HG03025 (cell line): Measurements from ENCODE around the gene MRPS18A.
"Not testable (repeated sequence)": the region's sequence is repeated elsewhere in the genome, so short reads cannot be mapped to it uniquely, and the experiment has no call there.

ENCODE experiments used
- ATAC-seq: cut with Tn5 transposase; IDR thresholded peaks from one replicate; pipeline ENCODE4 v1.9.1; 2021; ENCODE audit warnings: mild to moderate bottlenecking, moderate library complexity; ENCODE audit not compliant: unreplicated experiment, low FRiP score

The MRPS18A gene

DNA sequence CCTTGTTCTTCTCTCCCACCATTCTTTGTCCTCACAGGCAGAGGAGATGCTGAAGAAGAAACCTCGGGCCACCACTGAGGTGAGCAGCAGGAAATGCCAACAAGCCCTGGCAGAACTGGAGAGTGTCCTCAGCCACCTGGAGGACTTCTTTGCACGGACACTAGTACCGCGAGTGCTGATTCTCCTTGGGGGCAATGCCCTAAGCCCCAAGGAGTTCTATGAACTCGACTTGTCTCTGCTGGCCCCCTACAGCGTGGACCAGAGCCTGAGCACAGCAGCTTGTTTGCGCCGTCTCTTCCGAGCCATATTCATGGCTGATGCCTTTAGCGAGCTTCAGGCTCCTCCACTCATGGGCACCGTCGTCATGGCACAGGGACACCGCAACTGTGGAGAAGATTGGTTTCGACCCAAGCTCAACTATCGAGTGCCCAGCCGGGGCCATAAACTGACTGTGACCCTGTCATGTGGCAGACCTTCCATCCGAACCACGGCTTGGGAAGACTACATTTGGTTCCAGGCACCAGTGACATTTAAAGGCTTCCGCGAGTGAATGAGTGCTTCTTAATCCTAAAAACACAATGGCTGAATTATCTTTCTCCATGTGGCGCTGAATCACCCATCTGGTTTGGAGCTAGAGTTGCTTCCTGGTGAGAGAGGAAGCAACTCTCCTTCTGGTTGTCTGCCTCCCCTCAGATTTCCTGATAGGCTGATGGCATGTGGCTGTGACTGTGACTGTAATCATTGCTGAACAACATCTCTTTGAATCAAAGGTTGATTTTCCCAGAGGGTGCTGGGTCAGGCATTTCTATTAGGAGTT is 47.4 kb downstream of the MRPS18A start:
- no peak for ATAC-seq

DNA sequence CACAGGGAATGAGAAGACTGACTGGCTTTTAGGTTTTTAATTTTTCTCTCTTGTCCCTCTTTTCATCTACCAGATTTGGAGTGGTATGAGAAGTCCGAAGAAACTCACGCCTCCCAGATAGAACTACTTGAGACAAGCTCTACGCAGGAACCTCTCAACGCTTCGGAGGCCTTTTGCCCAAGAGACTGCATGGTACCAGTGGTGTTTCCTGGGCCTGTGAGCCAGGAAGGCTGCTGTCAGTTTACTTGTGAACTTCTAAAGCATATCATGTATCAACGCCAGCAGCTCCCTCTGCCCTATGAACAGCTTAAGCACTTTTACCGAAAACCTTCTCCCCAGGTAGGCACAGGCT is 51.3 kb downstream of the MRPS18A start:
- ATAC-seq = no peak

DNA sequence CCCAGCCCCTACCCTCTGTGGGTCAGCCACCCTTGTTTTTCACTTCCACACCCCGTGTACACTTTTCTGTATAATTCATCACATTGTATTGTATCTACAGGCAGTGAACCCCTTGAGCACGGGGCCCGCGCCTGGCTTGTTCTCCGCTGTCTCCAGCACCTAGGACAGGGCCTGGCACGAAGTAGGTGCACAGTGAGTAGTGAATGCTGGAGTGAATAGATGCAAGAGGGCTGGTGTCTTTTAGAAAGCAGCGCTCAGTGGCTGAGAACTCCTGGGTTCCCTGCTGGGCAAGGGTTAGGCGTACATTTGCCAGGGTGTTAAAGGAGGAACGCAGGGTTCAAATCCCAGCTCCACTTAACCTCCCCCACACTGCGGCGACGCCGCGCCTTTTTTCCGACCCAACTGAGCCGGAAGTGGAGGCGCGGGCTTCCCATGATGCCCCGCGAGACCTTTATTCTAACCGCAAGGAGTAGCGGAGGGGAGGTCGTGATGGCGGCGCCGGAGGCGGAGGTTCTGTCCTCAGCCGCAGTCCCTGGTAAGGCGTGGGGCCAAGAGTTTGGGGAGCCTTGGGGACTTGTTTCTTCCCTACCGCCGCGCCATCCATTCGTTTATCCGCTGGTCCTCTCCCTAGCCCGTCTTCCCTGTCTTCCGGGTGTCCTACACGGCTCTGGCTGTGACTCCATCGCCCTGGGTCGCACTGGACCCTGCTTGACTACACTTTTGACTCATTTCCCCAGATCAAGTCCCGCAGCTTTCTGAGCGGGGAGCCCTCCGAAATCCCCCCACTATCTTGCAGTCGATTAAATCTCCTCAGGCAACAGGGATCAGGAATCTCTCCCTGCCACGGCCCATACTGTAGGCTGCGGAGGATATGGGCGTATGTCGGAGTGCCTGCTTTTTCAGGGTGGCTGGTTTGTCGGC is 51.9 kb downstream of the MRPS18A start, which contains the start of gene MAD2L1BP:
Gene MAD2L1BP, plus strand, starts transcription at position 454 of the 921 bp plus-strand sequence. Its CDS starts 36 bp downstream, at position 490.
- peak; percentile 78 for ATAC-seq

DNA sequence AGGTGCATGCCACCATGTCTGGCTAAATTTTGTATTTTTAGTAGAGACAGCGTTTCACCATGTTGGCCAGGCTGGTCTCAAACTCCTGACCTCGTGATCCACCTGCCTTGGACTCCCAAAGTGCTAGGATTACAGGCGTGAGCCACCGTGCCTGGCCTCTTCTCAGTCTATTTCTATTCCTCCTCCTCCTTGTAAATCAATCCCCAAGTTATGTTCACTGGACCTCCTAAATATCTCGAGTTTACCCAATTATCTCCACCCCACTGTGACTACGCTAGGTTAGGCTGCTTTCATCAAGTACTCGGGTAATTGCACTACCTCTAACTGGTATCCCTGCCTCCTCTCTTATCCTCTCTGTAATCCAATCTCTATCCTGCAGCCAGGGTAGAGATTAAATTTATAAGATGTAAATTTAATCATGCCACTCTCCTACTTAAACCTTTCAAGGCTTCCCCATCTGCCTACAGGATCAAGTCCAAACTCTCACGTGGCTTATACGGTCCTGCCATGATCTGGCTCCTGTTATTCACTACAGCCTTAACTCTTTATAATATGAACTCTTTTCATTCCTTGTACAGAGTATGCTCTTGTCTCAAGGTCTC is 52.8 kb downstream of the MRPS18A start:
- no peak for ATAC-seq

DNA sequence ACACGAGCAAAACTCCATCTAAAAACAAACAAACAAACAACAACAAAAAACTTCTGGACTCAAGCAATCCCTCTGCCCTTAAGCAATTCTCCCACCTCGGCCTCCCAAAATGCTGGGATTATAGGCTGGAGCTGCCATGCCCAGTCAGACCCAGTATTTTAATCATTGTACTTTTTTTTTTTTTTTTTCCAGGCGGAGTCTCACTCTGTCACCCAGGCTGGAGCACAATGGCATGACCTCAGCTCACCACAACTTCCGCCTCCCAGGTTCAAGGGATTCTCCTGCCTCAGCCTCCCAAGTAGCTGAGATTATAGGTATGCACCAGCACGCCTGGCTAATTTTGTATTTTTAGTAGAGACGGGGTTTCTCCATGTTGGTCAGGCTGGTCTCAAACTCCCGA is 54.6 kb downstream of the MRPS18A start:
- not testable (repeated sequence) for ATAC-seq

DNA sequence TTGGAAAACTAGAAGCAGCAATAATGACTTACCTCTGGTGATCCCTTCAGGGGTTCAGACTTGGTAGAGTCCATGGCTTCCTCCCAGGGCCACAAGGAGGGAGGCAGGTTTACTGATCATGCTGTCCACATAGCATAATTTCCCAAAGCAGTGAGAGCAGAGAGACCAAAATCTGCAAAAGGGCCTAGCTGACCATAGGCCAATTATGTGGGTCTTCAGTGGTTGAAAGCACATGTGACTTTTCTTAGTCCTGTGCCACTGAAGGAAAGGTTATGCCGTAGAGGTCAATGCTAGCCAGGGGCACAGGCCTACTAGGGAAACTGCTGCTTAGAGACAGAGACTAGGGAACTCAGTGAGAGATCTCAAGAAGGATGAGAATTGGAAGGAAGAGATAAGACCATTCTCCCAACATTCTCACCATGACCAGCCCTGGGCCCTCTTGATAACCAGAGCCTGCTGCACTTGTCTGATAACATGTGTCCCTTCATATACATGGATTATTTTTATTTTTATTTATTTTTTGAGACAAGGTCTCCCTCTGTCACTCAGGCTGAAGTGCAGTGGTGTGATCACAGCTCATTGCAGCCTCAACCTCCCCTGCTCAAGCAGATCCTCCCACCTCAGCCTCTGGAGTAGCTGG is 56.5 kb downstream of the MRPS18A start:
- ATAC-seq = no peak

DNA sequence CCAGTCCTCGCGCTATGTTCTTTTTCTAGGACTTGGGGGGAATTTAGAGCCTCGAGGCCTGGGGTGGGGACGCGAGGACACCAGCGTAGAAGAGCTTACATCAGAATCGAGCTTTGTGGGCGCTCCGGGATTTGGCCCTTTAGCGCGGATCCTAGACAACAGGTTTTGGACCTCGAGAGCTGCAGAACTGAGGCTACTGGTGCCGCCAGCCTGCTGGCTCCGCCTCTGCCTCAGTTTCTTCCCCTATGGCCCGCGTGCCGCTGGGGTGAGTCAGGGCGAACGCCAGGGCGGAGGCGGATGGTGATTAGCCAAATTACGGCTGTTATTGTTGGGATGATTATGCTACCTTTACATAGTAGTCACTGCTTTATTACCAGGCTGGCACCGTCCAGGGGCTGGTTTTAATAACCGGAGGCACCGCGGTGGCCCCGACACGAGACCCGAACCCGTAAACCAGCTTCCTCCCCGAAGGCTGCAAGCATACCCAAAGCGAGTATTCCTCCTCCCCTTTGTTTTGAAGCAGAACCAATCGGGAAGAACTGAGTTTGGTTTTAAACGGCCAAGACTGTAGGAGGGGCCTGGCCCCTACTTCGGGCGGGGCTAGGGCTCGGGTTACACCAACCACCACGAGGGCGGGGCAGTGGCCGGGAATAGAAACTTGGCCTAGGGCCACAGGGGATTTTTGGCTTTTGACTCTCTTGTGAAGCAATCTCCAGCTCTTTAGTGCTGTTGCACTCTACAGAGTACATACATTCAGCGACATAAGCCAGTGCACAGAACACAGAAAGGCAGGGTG is 57.9 kb downstream of the MRPS18A start:
- peak; percentile 50 for ATAC-seq

DNA sequence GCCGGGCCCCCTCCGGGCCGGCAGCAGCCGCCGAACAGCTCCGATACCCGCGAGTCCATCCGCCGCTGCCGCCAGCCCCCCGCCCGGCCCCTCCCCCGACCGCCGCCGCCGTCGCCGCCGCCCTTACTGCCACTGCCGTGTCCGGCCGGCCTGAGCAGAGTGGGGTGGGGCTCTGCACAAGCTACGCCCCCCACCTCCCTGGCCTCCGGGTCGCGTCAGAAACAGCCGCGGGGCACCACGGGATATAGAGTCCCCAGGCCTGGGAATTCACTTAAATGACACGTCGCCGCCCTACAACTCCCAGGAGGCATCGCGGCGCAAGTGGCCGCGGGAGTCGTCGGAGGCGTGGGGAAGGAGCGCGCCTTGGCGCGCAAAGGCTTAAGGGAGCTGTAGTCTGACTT is 58.5 kb downstream of the MRPS18A start, which contains the start of gene GTPBP2:
Gene GTPBP2, minus strand, starts transcription at position 161 of the 401 bp plus-strand sequence. Its CDS starts 102 bp downstream, at position 59.
- ATAC-seq = peak; percentile 64

DNA sequence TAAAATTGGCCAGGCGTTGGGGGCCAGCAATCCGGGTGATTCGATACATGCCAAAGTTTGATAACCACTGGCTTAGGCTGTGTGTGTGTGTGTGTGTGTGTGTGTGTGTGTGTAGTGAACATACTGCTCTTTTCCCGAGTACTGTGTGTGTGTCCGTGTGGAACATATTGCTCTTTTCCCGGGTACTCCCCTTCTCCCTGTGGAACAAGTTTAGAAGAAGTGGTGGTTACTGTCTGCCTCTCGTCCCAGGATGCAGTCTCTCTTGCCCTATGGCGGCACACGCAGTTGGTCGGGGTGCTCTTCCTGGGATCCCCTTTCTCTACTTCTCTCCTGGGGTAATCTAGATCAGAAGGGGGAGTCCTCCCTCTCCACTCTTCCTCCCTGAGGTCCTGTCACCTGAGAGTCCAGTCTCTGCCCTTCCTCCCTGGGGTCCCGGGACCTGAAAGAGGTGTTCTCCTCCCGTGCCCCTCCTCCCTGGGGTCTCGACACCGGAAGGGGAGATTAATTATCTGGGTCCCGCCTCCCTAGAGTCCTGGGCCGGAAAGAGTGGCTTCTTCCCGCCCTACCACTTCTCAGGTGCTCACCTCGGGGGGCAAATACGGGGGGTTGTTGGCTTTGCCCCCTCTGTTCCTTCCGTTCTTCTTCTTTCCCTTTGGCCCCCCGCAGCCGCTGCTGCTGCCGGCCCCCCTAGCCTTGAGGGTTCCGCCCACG is 59.0 kb downstream of the MRPS18A start:
- ATAC-seq = peak; percentile 24

DNA sequence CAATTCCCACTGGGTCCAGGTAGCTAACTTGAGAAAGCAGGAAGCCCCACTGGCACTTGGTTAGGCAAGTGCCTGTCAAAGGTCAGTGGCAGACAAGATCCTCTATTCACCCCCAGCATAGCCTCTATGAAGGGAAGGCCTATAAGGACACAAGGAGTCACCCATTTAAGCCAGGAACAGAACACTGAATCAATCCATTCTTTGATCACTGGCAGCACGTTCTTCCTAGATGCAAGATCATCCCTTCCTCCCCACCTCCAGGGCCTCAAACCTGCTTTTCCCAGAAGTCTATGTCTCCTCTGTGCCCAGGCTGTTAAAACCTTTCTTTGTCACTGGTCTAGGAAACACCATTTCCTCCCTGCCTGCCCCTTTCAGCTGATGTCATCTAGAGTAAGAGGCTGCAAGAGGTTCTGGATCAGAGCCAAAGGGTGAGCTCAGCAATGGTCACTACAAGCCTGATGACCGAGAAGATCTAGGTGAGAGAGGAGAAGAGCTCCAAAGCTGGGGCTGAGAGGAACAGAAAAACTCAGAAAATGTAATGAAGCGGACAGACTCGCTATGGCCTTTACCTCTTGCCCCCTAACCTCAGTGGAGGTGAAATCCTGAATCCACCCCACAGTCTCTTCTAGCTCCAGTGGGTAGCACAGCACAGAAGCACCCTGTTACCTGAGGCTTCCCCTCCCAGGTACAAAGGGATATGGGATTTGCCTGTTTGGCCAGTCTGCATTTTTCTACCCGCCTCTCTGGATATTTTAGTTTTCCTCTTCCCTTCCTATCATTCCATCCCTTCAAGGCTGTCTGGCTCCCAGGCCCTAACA is 60.4 kb downstream of the MRPS18A start:
- no peak for ATAC-seq

DNA sequence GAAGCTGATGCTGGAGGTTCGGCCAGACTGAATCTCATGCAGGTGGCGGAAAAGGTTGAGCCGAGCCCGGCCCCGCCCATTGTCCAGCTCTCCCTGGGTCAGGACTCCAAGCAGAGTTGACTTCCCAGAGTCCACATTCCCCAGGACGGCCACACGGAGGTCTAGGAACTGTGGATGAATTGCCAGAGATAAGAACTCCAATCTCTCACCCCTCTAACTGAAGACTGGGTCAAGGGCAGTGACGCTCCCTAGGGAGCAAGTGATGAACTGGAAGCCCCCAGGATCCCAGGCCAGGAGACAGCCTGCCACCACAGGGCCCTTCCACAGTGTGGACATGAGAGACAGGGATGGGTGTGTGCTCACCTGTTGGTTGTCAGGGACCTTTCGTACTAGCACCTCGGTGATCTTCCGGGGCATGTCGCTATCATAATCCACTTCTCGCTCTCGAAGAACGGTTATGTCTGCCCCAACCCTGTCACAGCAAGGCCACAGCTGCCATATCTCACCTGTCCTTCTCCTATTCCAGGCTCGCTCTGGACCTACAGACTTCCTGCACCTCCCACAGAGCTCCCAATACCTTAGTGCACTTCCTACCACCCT is 62.1 kb downstream of the MRPS18A start:
- no peak for ATAC-seq

DNA sequence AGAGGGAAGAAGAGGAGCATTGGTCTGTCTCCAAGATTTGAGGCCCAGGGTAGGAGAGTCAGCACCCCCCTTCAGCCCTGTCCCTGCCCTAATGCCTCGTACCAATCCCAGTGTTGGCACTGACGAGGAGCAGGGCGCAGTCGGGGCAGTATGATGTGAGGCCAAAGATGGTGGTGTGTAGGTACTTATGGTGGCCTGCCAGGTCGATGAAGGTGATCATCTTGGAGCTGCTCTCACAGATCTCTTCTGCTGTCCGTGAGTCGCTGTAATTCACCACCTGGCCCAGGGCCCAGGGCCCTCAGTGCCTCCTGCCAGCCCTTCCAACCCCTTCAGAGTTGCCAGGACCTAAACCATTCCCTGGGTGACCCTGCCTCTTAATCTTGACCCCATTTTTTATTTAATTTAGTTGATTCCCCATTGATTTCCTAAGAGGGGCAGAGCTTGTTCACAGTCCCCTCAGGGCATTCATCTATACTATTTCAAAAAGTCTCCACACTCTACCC is 62.8 kb downstream of the MRPS18A start:
- ATAC-seq = no peak

DNA sequence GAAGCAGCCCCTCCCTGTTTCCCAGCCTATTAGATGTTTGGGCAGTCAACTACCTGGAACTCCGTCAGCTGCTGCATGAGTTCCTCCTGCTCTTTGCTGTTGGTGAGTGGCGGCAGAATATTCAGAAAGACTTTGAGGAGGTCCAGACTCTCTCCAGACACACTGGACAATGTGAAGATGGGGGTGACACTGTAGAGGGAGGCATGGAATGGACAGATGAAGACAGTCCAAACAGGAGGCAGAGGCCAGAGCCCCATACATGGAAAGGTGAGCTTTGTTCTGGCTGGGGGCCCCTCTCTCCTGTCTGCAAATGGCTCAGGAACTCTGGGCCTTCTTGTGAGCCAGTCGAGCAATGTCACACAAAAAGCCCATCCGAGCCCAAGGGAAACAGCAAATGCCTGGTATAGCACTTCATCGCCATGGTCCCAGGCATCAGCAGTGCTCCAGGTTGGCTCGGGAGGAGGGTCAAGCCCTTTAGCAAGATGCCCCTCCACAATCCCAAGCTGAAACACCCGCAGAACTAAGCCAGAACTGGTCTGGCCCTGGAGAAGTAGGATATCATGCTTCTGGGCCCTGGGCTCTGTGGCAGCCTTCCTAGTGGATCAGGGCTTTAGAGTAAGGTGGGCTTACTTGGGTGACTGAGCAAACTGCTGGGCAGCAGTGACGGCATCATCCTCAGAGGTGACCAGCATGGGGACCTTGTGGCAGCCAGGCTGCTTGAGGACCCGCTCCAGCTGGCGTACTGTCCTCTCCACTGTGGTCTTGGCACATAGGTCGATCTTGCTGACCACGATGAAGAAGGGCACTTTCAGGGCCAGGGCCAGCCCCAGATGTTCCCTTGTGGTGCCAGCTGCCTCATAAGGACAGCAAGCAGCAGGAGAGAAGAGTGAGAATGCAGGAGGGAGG is 63.5 kb downstream of the MRPS18A start:
- no peak for ATAC-seq

DNA sequence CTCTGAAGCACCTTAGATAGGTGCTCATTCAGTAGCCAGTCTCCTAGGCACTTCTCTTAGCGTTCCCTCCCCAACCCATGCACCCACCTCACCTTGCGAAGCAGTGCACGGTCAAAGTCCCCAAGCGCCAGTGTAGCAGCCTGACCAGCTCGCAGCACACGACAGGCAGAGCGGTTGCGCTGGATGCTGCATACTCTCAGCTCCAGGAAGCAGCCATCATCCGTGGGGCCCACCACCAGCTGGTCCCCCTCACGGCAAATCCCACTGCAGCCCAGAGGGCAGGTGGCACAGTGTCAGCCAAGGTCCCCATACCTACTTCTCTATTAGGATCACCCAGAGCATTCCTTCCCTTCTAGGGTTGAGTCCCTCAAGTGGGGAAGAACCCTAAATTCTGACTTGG is 65.0 kb downstream of the MRPS18A start:
- ATAC-seq = no peak

DNA sequence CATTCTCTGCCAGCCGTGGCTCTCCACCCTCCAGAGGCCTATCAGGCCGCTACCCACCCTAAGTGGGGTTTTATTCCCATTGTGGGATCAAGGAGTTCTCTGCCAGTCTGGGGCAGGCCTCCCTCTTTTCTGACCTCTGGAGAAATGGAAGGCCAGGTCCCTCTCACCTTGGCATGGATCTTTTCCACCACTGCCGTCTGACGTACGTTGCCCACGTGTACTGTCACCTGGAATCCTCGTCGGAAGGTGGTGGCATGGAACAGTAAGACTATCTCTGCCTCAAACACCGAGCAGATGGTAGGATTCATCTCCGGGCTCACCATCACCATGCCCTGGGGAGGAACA is 65.8 kb downstream of the MRPS18A start:
- no peak for ATAC-seq
